ENCODE results near the gene RNASEH2A. TPM values are rescaled to one million over a fixed set of nuclear protein-coding genes. Genes with fewer than 3 reads are reported as not detected.

RNASEH2A gene
- total RNA-seq, 1 donor from 2014 or later = 11.1 TPM

- TF ChIP-seq, protein P1, sequence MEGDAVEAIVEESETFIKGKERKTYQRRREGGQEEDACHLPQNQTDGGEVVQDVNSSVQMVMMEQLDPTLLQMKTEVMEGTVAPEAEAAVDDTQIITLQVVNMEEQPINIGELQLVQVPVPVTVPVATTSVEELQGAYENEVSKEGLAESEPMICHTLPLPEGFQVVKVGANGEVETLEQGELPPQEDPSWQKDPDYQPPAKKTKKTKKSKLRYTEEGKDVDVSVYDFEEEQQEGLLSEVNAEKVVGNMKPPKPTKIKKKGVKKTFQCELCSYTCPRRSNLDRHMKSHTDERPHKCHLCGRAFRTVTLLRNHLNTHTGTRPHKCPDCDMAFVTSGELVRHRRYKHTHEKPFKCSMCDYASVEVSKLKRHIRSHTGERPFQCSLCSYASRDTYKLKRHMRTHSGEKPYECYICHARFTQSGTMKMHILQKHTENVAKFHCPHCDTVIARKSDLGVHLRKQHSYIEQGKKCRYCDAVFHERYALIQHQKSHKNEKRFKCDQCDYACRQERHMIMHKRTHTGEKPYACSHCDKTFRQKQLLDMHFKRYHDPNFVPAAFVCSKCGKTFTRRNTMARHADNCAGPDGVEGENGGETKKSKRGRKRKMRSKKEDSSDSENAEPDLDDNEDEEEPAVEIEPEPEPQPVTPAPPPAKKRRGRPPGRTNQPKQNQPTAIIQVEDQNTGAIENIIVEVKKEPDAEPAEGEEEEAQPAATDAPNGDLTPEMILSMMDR (IDR thresholded peaks at IDR 0.05; ENCODE audit: insufficient read depth, low read length, severe bottlenecking) = no peak
- H3K36me3 ChIP-seq (ENCODE audit: control insufficient read depth, insufficient read depth, low read length) = no peaks in the 10 kb centered on the region
- no peaks in the 10 kb centered on the region for H3K27me3 ChIP-seq (ENCODE audit: control insufficient read depth, insufficient read depth, low read length)
- no peak for FAIRE-seq
- no peak for DNase-seq (ENCODE audit: low read depth)
- no peak overlapping the region for H3K4me3 ChIP-seq (ENCODE audit: low read depth, low read length)
Measured at GRCh38 chr19:12858041-12858928, 51.9 kb downstream of the RNASEH2A start.

- no peak for FAIRE-seq
- TF ChIP-seq, protein P1 (IDR thresholded peaks at IDR 0.05; ENCODE audit: insufficient read depth, low read length, severe bottlenecking) = no peak
- Histone ChIP-seq H3K36me3 (ENCODE audit: control insufficient read depth, insufficient read depth, low read length) (no peaks in the 10 kb centered on the region), H3K4me3 (ENCODE audit: low read depth, low read length) (no peak overlapping the region), H3K27me3 (ENCODE audit: control insufficient read depth, insufficient read depth, low read length) (no peaks in the 10 kb centered on the region)
- no peak for DNase-seq (ENCODE audit: low read depth)
Measured at GRCh38 chr19:12859546-12859945, 53.2 kb downstream of the RNASEH2A start.

Other genes with a start within 250 kb of the RNASEH2A start
- gene ZNF490, start 195.8 kb upstream of the RNASEH2A start, total RNA-seq = 5.8 and 7.9 TPM in 2 replicates
- gene ZNF791, start 195.7 kb upstream of the RNASEH2A start, total RNA-seq = 11.1 and 11.8 TPM in 2 replicates
- 29.8 and 32.1 TPM in 2 replicates for gene MAN2B1, start 139.8 kb upstream of the RNASEH2A start, total RNA-seq
- gene WDR83, start 139.8 kb upstream of the RNASEH2A start, total RNA-seq = 13.8 and 21.1 TPM in 2 replicates
- 47.4 and 94.5 TPM in 2 replicates for gene DHPS, start 124.7 kb upstream of the RNASEH2A start, total RNA-seq
- gene GNG14, start 118.6 kb upstream of the RNASEH2A start, total RNA-seq = not detected in 2 replicates
- gene FBXW9, start 110.0 kb upstream of the RNASEH2A start, total RNA-seq = 5.4 and 6.1 TPM in 2 replicates
- 16.8 and 28.0 TPM in 2 replicates for gene TNPO2, start 82.7 kb upstream of the RNASEH2A start, total RNA-seq
- 177 and 201 TPM in 2 replicates for gene TRIR, start 71.9 kb upstream of the RNASEH2A start, total RNA-seq
- gene GET3, start 69.1 kb upstream of the RNASEH2A start, total RNA-seq = 104 and 107 TPM in 2 replicates
- gene BEST2, start 54.8 kb upstream of the RNASEH2A start, total RNA-seq = not detected in 2 replicates
- 52.5 and 58.7 TPM in 2 replicates for gene HOOK2, start 31.0 kb upstream of the RNASEH2A start, total RNA-seq
- 158 and 179 TPM in 2 replicates for gene JUNB, start 15.1 kb upstream of the RNASEH2A start, total RNA-seq
- gene PRDX2, start 4.8 kb upstream of the RNASEH2A start, total RNA-seq = 148 and 157 TPM in 2 replicates
- gene THSD8, start 4.5 kb upstream of the RNASEH2A start, total RNA-seq = not detected in 2 replicates
- not detected in 2 replicates for gene RTBDN, start 28.0 kb downstream of the RNASEH2A start, total RNA-seq
- 0.26 and 0.38 TPM in 2 replicates for gene MAST1, start 31.9 kb downstream of the RNASEH2A start, total RNA-seq
- gene DNASE2, start 74.9 kb downstream of the RNASEH2A start, total RNA-seq = 27.9 and 35.2 TPM in 2 replicates
- gene KLF1, start 80.6 kb downstream of the RNASEH2A start, total RNA-seq = not detected in 2 replicates
- 17.9 and 38.2 TPM in 2 replicates for gene GCDH, start 84.6 kb downstream of the RNASEH2A start, total RNA-seq
- gene SYCE2, start 112.7 kb downstream of the RNASEH2A start, total RNA-seq = not detected in 2 replicates
- gene FARSA, start 127.1 kb downstream of the RNASEH2A start, total RNA-seq = 53.6 and 55.5 TPM in 2 replicates
- 1,002 and 1,570 TPM in 2 replicates for gene CALR, start 132.0 kb downstream of the RNASEH2A start, total RNA-seq
- 91.1 and 120 TPM in 2 replicates for gene RAD23A, start 139.3 kb downstream of the RNASEH2A start, total RNA-seq
- gene GADD45GIP1, start 150.6 kb downstream of the RNASEH2A start, total RNA-seq = 27.1 and 36.0 TPM in 2 replicates
- gene DAND5, start 163.0 kb downstream of the RNASEH2A start, total RNA-seq = not detected in 2 replicates
- 5.4 and 5.8 TPM in 2 replicates for gene NFIX, start 188.9 kb downstream of the RNASEH2A start, total RNA-seq